Measurements from ENCODE around the gene XK. TPM values are rescaled to one million over a fixed set of nuclear protein-coding genes. Genes with fewer than 3 reads are reported as not detected.

The XK gene
- total RNA-seq, 1 donor from 2014 or later: 1.3 TPM

DNA sequence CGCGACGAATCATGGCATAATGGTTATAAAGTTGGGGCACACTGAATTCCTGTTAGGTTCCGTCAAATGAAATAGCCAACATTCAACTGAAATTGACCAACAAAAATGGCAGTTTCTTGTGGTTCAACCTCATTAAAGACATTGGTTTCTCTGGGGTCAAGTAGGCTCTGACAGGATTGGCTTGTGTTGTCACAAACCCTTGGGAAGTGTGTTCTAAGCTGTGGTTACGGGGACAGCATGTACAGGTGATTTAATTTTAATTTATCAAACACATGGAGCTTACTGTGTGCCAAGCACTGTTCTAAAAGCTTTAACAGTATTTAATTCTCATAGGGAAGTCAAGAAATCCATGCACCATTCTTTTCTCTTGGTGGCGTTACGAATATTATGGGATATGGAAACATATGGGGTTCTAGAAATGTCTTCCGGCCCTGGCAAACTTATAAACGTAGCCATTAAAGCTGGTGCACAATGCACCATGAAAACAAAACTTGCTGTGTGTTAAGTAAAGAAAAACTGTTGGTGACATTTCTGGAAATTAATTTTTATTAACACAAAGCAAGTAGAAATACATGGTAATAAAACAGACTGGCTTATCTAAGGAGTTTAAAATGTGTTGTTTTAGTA lies 891 bp downstream of the XK start:
- H4K20me1 ChIP-seq (ENCODE audit: low read depth): no peaks in the 10 kb centered on the region
- H3K27ac ChIP-seq: no peak overlapping the region
- H3K9me3 Mint-ChIP-seq: no peaks in the 10 kb centered on the region
- H3K27ac Mint-ChIP-seq: no peak overlapping the region
- H3K79me2 ChIP-seq (ENCODE audit: low read depth): no peaks in the 10 kb centered on the region
- peak overlapping the region; percentile 82 for H3K4me3 Mint-ChIP-seq
- TF ChIP-seq EZH2 (IDR thresholded peaks at IDR 0.05) (no peak), CTCF (IDR thresholded peaks at IDR 0.05) (no peak), EZH2phosphoT487 (IDR thresholded peaks at IDR 0.05) (no peak)
- H3K4me2 ChIP-seq: peak overlapping the region; percentile 64
- no peaks in the 10 kb centered on the region for H3K4me1 Mint-ChIP-seq
- no peaks in the 10 kb centered on the region for H3F3A ChIP-seq (ENCODE audit: low read depth)
- H3K9me3 ChIP-seq (ENCODE audit: low read depth): no peaks in the 10 kb centered on the region
- no peaks in the 10 kb centered on the region for H3K36me3 ChIP-seq
- peak overlapping the region; percentile 79 for H2AFZ ChIP-seq (replicated peaks)
- H3K27me3 ChIP-seq: peaks cover 24% of the 10 kb centered on the region
- H3K27me3 Mint-ChIP-seq (ENCODE audit: insufficient read depth, low read depth): peaks cover 2% of the 10 kb centered on the region
- no peaks in the 10 kb centered on the region for H3K4me1 ChIP-seq
- no peak overlapping the region for H3K9ac ChIP-seq
- no peak for DNase-seq (ENCODE audit: low spot score)
- no peaks in the 10 kb centered on the region for H3K36me3 Mint-ChIP-seq
- H3K4me3 ChIP-seq: peak overlapping the region; percentile 36

DNA sequence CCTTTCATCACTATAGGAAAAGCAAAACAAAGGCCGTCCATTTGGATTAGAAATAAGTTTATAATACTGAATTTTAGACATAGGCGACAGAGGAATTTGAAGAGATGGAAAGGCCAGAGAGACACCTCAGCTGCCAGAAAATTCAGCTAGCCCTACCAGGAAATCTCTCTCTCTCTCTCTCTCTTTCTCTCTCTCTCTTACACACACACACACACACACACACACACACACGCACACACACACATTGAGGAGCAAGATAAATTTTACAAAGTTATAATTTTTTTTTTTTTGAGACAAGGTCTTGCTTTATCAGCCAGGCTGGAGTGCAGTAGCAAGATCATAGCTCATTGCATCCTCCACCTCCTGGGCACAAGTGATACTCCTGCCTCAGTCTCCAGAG lies 1.4 kb downstream of the XK start:
- Histone ChIP-seq H4K20me1 (ENCODE audit: low read depth) (no peaks in the 10 kb centered on the region), H3K4me3 (no peak overlapping the region), H3K27me3 (peaks cover 24% of the 10 kb centered on the region), H3K9ac (no peak overlapping the region), H3F3A (ENCODE audit: low read depth) (no peaks in the 10 kb centered on the region), H3K27ac (no peak overlapping the region), H3K9me3 (ENCODE audit: low read depth) (no peaks in the 10 kb centered on the region), H3K4me2 (no peak overlapping the region), H2AFZ (replicated peaks) (no peak overlapping the region), H3K4me1 (no peaks in the 10 kb centered on the region), H3K79me2 (ENCODE audit: low read depth) (no peaks in the 10 kb centered on the region), H3K36me3 (no peaks in the 10 kb centered on the region)
- Mint-ChIP-seq H3K36me3 (no peaks in the 10 kb centered on the region), H3K4me3 (no peak overlapping the region), H3K4me1 (no peaks in the 10 kb centered on the region), H3K27me3 (ENCODE audit: insufficient read depth, low read depth) (peaks cover 2% of the 10 kb centered on the region), H3K9me3 (no peaks in the 10 kb centered on the region), H3K27ac (no peak overlapping the region)
- no peak for DNase-seq (ENCODE audit: low spot score)
- no peak for TF ChIP-seq EZH2phosphoT487 (IDR thresholded peaks at IDR 0.05)
- TF ChIP-seq EZH2 (IDR thresholded peaks at IDR 0.05): no peak
- no peak for TF ChIP-seq CTCF (IDR thresholded peaks at IDR 0.05)

GRCh38 chrX:37690119-37690518 lies 4.5 kb downstream of the XK start:
- Histone ChIP-seq H3K27ac (no peak overlapping the region), H4K20me1 (ENCODE audit: low read depth) (no peaks in the 10 kb centered on the region), H3K36me3 (no peaks in the 10 kb centered on the region), H3K4me3 (no peak overlapping the region), H3K4me2 (no peak overlapping the region), H3K4me1 (no peaks in the 10 kb centered on the region), H3K9ac (no peak overlapping the region), H3K79me2 (ENCODE audit: low read depth) (no peaks in the 10 kb centered on the region), H2AFZ (replicated peaks) (no peak overlapping the region), H3K9me3 (ENCODE audit: low read depth) (no peaks in the 10 kb centered on the region), H3F3A (ENCODE audit: low read depth) (no peaks in the 10 kb centered on the region), H3K27me3 (peaks cover 18% of the 10 kb centered on the region)
- H3K9me3 Mint-ChIP-seq: no peaks in the 10 kb centered on the region
- H3K4me1 Mint-ChIP-seq: no peaks in the 10 kb centered on the region
- H3K27me3 Mint-ChIP-seq (ENCODE audit: insufficient read depth, low read depth): peaks cover 2% of the 10 kb centered on the region
- no peaks in the 10 kb centered on the region for H3K36me3 Mint-ChIP-seq
- no peak for TF ChIP-seq CTCF (IDR thresholded peaks at IDR 0.05)
- TF ChIP-seq EZH2 (IDR thresholded peaks at IDR 0.05): no peak
- TF ChIP-seq EZH2phosphoT487 (IDR thresholded peaks at IDR 0.05): no peak
- DNase-seq (ENCODE audit: low spot score): no peak
- H3K4me3 Mint-ChIP-seq: no peak overlapping the region
- no peak overlapping the region for H3K27ac Mint-ChIP-seq

Measured in neural progenitor cell (in vitro differentiated cells).